Neural cell (in vitro differentiated cells): ENCODE results near the gene SGPP1. TPM values are rescaled to one million over a fixed set of nuclear protein-coding genes. Genes with fewer than 3 reads are reported as not detected.

ENCODE experiments used
- H2AFZ ChIP-seq: fragments of 200-600, 300-800 bp; sonication (generic), shearing (Covaris generic); 2 replicates; pipeline ENCODE4 v1.6.0; 2014; ENCODE audit warnings: low read depth, mild to moderate bottlenecking, antibody characterized with exemption, low read length, moderate library complexity
- H3F3A ChIP-seq: fragments of 200-600 bp; shearing (Covaris generic); 2 replicates; pipeline ENCODE4 v1.6.1; 2016; ENCODE audit warnings: mild to moderate bottlenecking, moderate library complexity, mixed read lengths, antibody characterized with exemption, low read length; ENCODE audit not compliant: insufficient read depth, poor library complexity, severe bottlenecking
- H3K27ac ChIP-seq: fragments of 200-600, 300-800 bp; sonication (generic), shearing (Covaris generic); 2 replicates; pipeline ENCODE4 v1.5.1; 2014; ENCODE audit warnings: mild to moderate bottlenecking, low read length, moderate library complexity
- H3K27me3 ChIP-seq: fragments of 300-800, 200-600 bp; sonication (generic), shearing (Covaris generic); 2 replicates; pipeline ENCODE4 v1.6.0; 2014; ENCODE audit warnings: mild to moderate bottlenecking, low read depth, low read length, moderate library complexity; ENCODE audit not compliant: insufficient read depth
- H3K36me3 ChIP-seq: fragments of 300-800, 200-600 bp; sonication (generic), shearing (Covaris generic); 2 replicates; pipeline ENCODE4 v1.5.1; 2014; ENCODE audit warnings: mild to moderate bottlenecking, antibody characterized with exemption, low read length, moderate library complexity; ENCODE audit not compliant: insufficient read depth
- H3K4me2 ChIP-seq: fragments of 300-800, 200-600 bp; sonication (generic), shearing (Covaris generic); 2 replicates; pipeline ENCODE4 v1.6.0; 2014; ENCODE audit warnings: mild to moderate bottlenecking, low read length
- H3K4me3 ChIP-seq: fragments of 300-800, 200-600 bp; sonication (generic), shearing (Covaris generic); 2 replicates; pipeline ENCODE4 v1.5.1; 2014; ENCODE audit warnings: mild to moderate bottlenecking, low read length, moderate library complexity
- H3K79me2 ChIP-seq: fragments of 200-600 bp; shearing (Covaris generic); replicated peaks from 2 replicates; pipeline ENCODE4 v1.6.0; 2014; ENCODE audit warnings: mild to moderate bottlenecking, low read length, moderate library complexity; ENCODE audit not compliant: insufficient read depth
- H3K9ac ChIP-seq: fragments of 300-800, 200-600 bp; sonication (generic), shearing (Covaris generic); 2 replicates; pipeline ENCODE4 v1.6.1; 2016; ENCODE audit warnings: mild to moderate bottlenecking, low read length, mixed read lengths
- H3K9me2 ChIP-seq: fragments of 200-600 bp; shearing (Covaris generic); 2 replicates; pipeline ENCODE4 v1.6.1; 2016; ENCODE audit warnings: mild to moderate bottlenecking, low read length, mixed read lengths; ENCODE audit not compliant: insufficient read depth
- H3K9me3 ChIP-seq: fragments of 200-600, 300-800 bp; sonication (generic), shearing (Covaris generic); 2 replicates; pipeline ENCODE4 v1.6.1; 2016; ENCODE audit warnings: mild to moderate bottlenecking, mixed run types, low read length, moderate library complexity, mixed read lengths
- H4K20me1 ChIP-seq: fragments of 200-600 bp; shearing (Covaris generic); 2 replicates; pipeline ENCODE4 v1.6.1; 2016; ENCODE audit warnings: mild to moderate bottlenecking, mixed run types; ENCODE audit not compliant: insufficient read depth
- CTCF ChIP-seq: fragments of 450-650 bp; IDR thresholded peaks from 2 replicates; pipeline ENCODE4 v1.5.1; 2014; ENCODE audit warnings: antibody characterized with exemption, mild to moderate bottlenecking, moderate library complexity; ENCODE audit not compliant: poor library complexity, severe bottlenecking
- EP300 ChIP-seq: fragments of 450-650 bp; conservative IDR thresholded peaks from 2 replicates; pipeline ENCODE4 v1.6.1; 2014; ENCODE audit warnings: antibody characterized with exemption, mild to moderate bottlenecking, moderate library complexity; ENCODE audit not compliant: poor library complexity, severe bottlenecking
- EZH2 ChIP-seq: fragments of 200-600, 300-800 bp; shearing (Covaris generic), sonication (generic); IDR thresholded peaks from 2 replicates; pipeline ENCODE4 v1.6.1; 2014; ENCODE audit warnings: antibody characterized with exemption, low read length, borderline replicate concordance, mild to moderate bottlenecking; ENCODE audit not compliant: insufficient read depth, poor library complexity, severe bottlenecking
- MXI1 ChIP-seq: fragments of 450-650 bp; conservative IDR thresholded peaks from 2 replicates; pipeline ENCODE4 v1.6.1; 2014; ENCODE audit warnings: antibody characterized with exemption, mild to moderate bottlenecking; ENCODE audit not compliant: poor library complexity, severe bottlenecking
- POLR2AphosphoS5 ChIP-seq: IDR thresholded peaks from 2 replicates; pipeline ENCODE4 v1.6.1; 2012
- RAD21 ChIP-seq: fragments of 450-650 bp; conservative IDR thresholded peaks from 2 replicates; pipeline ENCODE4 v1.6.1; 2014; ENCODE audit warnings: antibody characterized with exemption, mild to moderate bottlenecking, moderate library complexity
- REST ChIP-seq: IDR thresholded peaks from 2 replicates; pipeline ENCODE4 v1.6.1; 2012; ENCODE audit warnings: borderline replicate concordance
- SMC3 ChIP-seq: fragments of 450-650 bp; conservative IDR thresholded peaks from 2 replicates; pipeline ENCODE4 v1.6.1; 2014; ENCODE audit warnings: antibody characterized with exemption, mild to moderate bottlenecking, moderate library complexity; ENCODE audit not compliant: poor library complexity
- TAF1 ChIP-seq: IDR thresholded peaks from 2 replicates; pipeline ENCODE4 v1.6.1; 2012; ENCODE audit warnings: low read depth
- polyA plus RNA-seq: library from polyadenylated mRNA; depleted of rRNA; stranded (reverse); fragments of >200 nt; gene quantifications from 2 replicates; pipeline ENCODE4 v1.2.3, GENCODE V29; 2014

Gene SGPP1
- polyA plus RNA-seq, 1 donor from 2014 or later, result 17.7 TPM

GRCh38 chr14:63650256-63650952, 77.5 kb downstream of the SGPP1 start:
- Histone ChIP-seq H3K36me3 (no peaks in the 10 kb centered on the region), H3F3A (no peaks in the 10 kb centered on the region), H2AFZ (no peak overlapping the region), H3K9me3 (no peaks in the 10 kb centered on the region), H3K27ac (no peak overlapping the region), H3K79me2 (no peaks in the 10 kb centered on the region), H3K9me2 (no peaks in the 10 kb centered on the region), H3K4me2 (no peak overlapping the region), H4K20me1 (no peaks in the 10 kb centered on the region), H3K9ac (no peak overlapping the region), H3K27me3 (no peaks in the 10 kb centered on the region), H3K4me3 (no peak overlapping the region)
- TF ChIP-seq SMC3, result no peak
- no peak for TF ChIP-seq CTCF
- TF ChIP-seq EP300, result no peak
- TF ChIP-seq EZH2, result no peak
- no peak for TF ChIP-seq MXI1
- TF ChIP-seq RAD21, result no peak
- TF ChIP-seq TAF1, result no peak
- TF ChIP-seq REST, result no peak
- no peak for TF ChIP-seq POLR2AphosphoS5

GRCh38 chr14:63647696-63648410, 80.0 kb downstream of the SGPP1 start:
- no peaks in the 10 kb centered on the region for H4K20me1 ChIP-seq
- no peaks in the 10 kb centered on the region for H3K36me3 ChIP-seq

More at GRCh38 chr14:63647696-63648410, 80.0 kb downstream of the SGPP1 start:
- H3K79me2 ChIP-seq, result no peaks in the 10 kb centered on the region
- H3K4me3 ChIP-seq, result no peak overlapping the region
- H3K27ac ChIP-seq, result no peak overlapping the region
- H3K9me3 ChIP-seq, result no peaks in the 10 kb centered on the region
- no peaks in the 10 kb centered on the region for H3F3A ChIP-seq
- no peaks in the 10 kb centered on the region for H3K27me3 ChIP-seq
- no peaks in the 10 kb centered on the region for H3K9me2 ChIP-seq
- no peak overlapping the region for H2AFZ ChIP-seq
- H3K4me2 ChIP-seq, result no peak overlapping the region
- no peak overlapping the region for H3K9ac ChIP-seq
- TF ChIP-seq CTCF (no peak), MXI1 (no peak)
